ENCODE results near the gene RB1. TPM values are rescaled to one million over a fixed set of nuclear protein-coding genes. Genes with fewer than 3 reads are reported as not detected.

Gene RB1
- total RNA-seq, 1 donor from 2014 or later: 21.4 TPM

DNA sequence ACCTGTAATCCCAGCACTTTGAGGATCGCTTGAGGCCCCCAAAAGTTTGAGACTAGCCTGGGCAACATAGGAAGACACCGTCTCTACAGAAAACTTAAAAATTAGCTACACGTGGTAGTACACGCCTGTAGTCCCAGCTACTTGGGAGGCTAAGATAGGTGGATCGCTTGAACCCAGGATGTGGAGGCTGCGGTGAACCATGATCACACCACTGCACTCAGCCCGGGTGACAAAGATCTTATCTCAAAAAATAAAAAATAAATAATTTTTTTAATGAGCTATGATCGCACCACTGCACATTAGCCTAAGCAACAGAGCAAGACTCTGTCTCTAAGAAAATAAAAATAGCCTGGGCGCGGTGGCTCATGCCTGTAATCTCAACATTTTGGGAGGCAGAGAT, 222.7 kb downstream of the RB1 start:
- no peak for DNase-seq (ENCODE audit: low read depth, low spot score)

DNA sequence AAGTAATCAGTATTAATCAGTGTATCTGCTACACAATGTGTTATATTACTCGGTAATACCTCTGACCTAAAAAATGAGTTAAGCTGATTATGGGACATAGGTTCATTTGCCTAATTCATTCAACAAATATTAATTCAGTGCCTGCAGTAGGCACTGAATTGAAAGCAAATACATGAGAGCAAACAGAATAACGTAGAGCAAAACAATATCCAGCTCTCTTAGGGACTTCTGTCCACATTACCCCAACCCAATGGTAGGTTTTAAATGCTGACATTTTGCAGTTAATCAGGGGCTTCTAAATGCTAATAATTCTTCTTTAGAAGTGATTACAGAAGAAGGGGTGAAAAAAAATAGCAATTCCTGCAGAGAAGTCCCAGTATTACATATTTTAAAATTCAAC, 224.4 kb downstream of the RB1 start:
- no peak for DNase-seq (ENCODE audit: low read depth, low spot score)

DNA sequence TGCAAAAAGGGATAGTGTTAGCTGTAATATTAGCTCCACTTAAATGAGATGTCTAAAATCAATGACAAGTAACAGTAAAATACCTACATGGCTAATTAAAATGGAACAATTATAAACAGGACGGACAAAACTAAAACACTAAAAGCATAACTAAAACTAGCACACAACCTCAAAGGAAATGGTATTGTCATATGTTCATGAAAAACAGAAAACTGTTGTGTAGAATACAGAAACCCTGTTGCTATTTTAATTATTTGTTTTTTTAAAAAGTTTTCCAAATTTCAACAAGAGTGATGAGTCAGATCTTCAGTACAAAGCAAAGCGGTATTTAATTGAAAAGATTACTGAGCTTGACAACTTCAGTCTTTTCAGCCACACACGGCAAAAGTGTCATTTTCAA, 225.2 kb downstream of the RB1 start:
- no peak for DNase-seq (ENCODE audit: low read depth, low spot score)

DNA sequence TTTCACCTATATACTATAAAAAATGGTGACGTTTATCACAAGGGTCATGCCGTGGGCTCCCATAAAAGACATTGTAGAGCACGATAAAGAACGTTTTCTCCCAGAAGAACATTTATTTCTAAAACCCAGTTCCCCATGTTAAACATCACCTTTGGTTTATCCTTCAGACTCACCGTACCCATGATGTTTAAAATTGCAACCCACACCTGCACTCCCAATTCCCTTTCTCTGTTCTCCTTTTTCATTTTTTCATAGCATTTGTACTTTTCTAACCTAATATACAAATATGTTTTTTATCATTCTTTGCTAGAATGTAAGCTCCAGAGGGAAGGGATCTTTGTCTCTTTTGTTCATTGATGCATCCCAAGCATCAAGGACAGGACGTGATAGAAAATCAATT, 227.3 kb downstream of the RB1 start:
- no peak for DNase-seq (ENCODE audit: low read depth, low spot score)

Other genes starting within 250 kb of the RB1 start
- gene MED4, start 208.6 kb upstream of the RB1 start, total RNA-seq: 28.7 and 37.1 TPM in 2 replicates
- gene ITM2B, start 70.5 kb upstream of the RB1 start, total RNA-seq: 122 and 126 TPM in 2 replicates
- gene LPAR6, start 109.4 kb downstream of the RB1 start, total RNA-seq: 13.7 and 21.2 TPM in 2 replicates
- 5.7 and 12.1 TPM in 2 replicates for gene RCBTB2, start 229.3 kb downstream of the RB1 start, total RNA-seq

All from pulmonary artery endothelial cell (primary cell).